Testis (tissue), 3 donors: ENCODE measurements around the gene SPRY4. TPM values are rescaled to one million over a fixed set of nuclear protein-coding genes. Genes with fewer than 3 reads are reported as not detected.

Source experiments
- DNase-seq: peaks from one replicate; pipeline ENCODE4 v3.0.0-alpha.2; 2019
- H3K27ac ChIP-seq, 2 donors: fragments of 200-600 bp; sonication (generic); one replicate each; pipeline ENCODE4 v1.5.1; 2019
- H3K27me3 ChIP-seq: fragments of 200-600 bp; sonication (generic); one replicate; pipeline ENCODE4 v1.5.1; 2019
- H3K36me3 ChIP-seq: fragments of 200-600 bp; sonication (generic); one replicate; pipeline ENCODE4 v1.5.1; 2017; ENCODE audit warnings: low read depth; ENCODE audit errors: missing control alignments
- H3K4me1 ChIP-seq: fragments of 200-600 bp; sonication (generic); one replicate; pipeline ENCODE4 v1.5.1; 2019
- H3K4me3 ChIP-seq, 2 donors: fragments of 200-600 bp; sonication (generic); one replicate each; pipeline ENCODE4 v1.5.1; 2017 to 2019
- H3K9me3 ChIP-seq: fragments of 200-600 bp; sonication (generic); one replicate; pipeline ENCODE4 v1.5.1; 2017
- CTCF ChIP-seq, 3 experiments: fragments of 450-650 bp in 2 of 3; fragments of 200-600 bp in 1 of 3; sonication (generic) in 1 of 3; IDR thresholded peaks; one replicate each; pipeline ENCODE4 v1.5.1; 2016 to 2019; ENCODE audit warnings: antibody characterized with exemption in 3 of 3, mild to moderate bottlenecking in 2 of 3, moderate library complexity in 1 of 3
- POLR2A ChIP-seq: fragments of 450-650 bp; IDR thresholded peaks from one replicate; pipeline ENCODE4 v1.6.1; 2017; ENCODE audit warnings: antibody characterized with exemption, mild to moderate bottlenecking, moderate library complexity
- WGBS, 2 donors: methylation state at CpG; one replicate each; pipeline ENCODE4 v1.1.5; 2018; 5-methylcytosine and 5-hydroxymethylcytosine counted together
- intact Hi-C: fragments of 100-400 bp; cut with DNase I; formaldehyde crosslinking; loops from one replicate; pipeline ENCODE4 v1.15.1; 2023; ENCODE audit warnings: low total_unique reads
- polyA plus RNA-seq: library from polyadenylated mRNA; stranded (reverse); fragments of 350-450 nt; fragmentation: Illumina TruSeq; extraction: RNeasy Lipid Tissue Mini Kit (QIAGEN cat#74804); gene quantifications from one replicate; pipeline ENCODE4 v1.2.3, GENCODE V29; 2014; ENCODE audit warnings: low read depth, low replicate concordance; ENCODE audit not compliant: insufficient read depth
- total RNA-seq, 2 donors: library from RNA; depleted of rRNA; stranded (reverse); fragments of >200 nt; gene quantifications; one replicate each; pipeline ENCODE4 v1.2.3, GENCODE V29; 2016

SPRY4 gene
- total and polyA plus RNA-seq, 3 donors from 2014 or later, result 3.8 to 7.2 (median 5.3) TPM

GRCh38 chr5:142322403-142322746 lies 2.4 kb downstream of the SPRY4 start:
- Histone ChIP-seq H3K36me3 (no peaks in the 10 kb centered on the region), H3K27me3 (no peaks in the 10 kb centered on the region), H3K4me3 (no peak overlapping the region), H3K27ac (no peak overlapping the region), H3K9me3 (no peaks in the 10 kb centered on the region), H3K4me1 (peaks cover 16% of the 10 kb centered on the region)
- WGBS, 2 donors, result 80 to 83% methylated on average over 5 of the region's 5 CpGs
- TF ChIP-seq CTCF (IDR thresholded peaks at IDR 0.05) (no peak), POLR2A (no peak)
- intact Hi-C loops, result no loop called here
- DNase-seq, result no peak

- H3K36me3 ChIP-seq, result no peaks in the 10 kb centered on the region
- no peaks in the 10 kb centered on the region for H3K9me3 ChIP-seq
- no peaks in the 10 kb centered on the region for H3K27me3 ChIP-seq
- WGBS, 2 donors, result 28 to 36% methylated on average over 8 of the region's 8 CpGs
- H3K4me1 ChIP-seq, result peaks cover 9% of the 10 kb centered on the region
- intact Hi-C loops, result no loop called here
- H3K4me3 ChIP-seq, result no peak overlapping the region
- no peak for DNase-seq
- TF ChIP-seq CTCF (IDR thresholded peaks at IDR 0.05) (no peak), POLR2A (no peak)
- H3K27ac ChIP-seq, result no peak overlapping the region
Observed at GRCh38 chr5:142320851-142321560, 3.8 kb downstream of the SPRY4 start.

GRCh38 chr5:142320430-142320738 lies 4.4 kb downstream of the SPRY4 start:
- no peak for TF ChIP-seq CTCF (IDR thresholded peaks at IDR 0.05)
- no peak for TF ChIP-seq POLR2A
- H3K27ac ChIP-seq, result no peak overlapping the region
- H3K27me3 ChIP-seq, result no peaks in the 10 kb centered on the region
- no peaks in the 10 kb centered on the region for H3K36me3 ChIP-seq
- no peak overlapping the region for H3K4me3 ChIP-seq
- H3K9me3 ChIP-seq, result no peaks in the 10 kb centered on the region
- intact Hi-C loops, result no loop called here
- peaks cover 3% of the 10 kb centered on the region for H3K4me1 ChIP-seq
- DNase-seq, result no peak
- 58 to 59% methylated on average over 4 of the region's 4 CpGs for WGBS, 2 donors

- Histone ChIP-seq H3K4me3 (no peak overlapping the region), H3K9me3 (no peaks in the 10 kb centered on the region), H3K27me3 (no peaks in the 10 kb centered on the region), H3K4me1 (no peaks in the 10 kb centered on the region), H3K36me3 (no peaks in the 10 kb centered on the region), H3K27ac (no peak overlapping the region)
- intact Hi-C loops, result no loop called here
- TF ChIP-seq CTCF (IDR thresholded peaks at IDR 0.05), result no peak
- TF ChIP-seq POLR2A, result no peak
- no peak for DNase-seq
- WGBS, 2 donors, result 52 to 66% methylated on average over 4 to 7 of the region's 7 CpGs
Observed at GRCh38 chr5:142319560-142320429, 5.0 kb downstream of the SPRY4 start.
